Hepatocyte (in vitro differentiated cells): Measurements from ENCODE around the gene ECSIT.

Source experiments
- CTCF ChIP-seq: fragments of 200-600 bp; sonication (generic); IDR thresholded peaks from 2 replicates; pipeline ENCODE4 v1.5.1; 2016; ENCODE audit warnings: antibody characterized with exemption, mild to moderate bottlenecking; ENCODE audit not compliant: poor library complexity
- EZH2 ChIP-seq: fragments of 200-600 bp; sonication (generic); IDR thresholded peaks from 2 replicates; pipeline ENCODE4 v1.6.1; 2016; ENCODE audit warnings: antibody characterized with exemption, mild to moderate bottlenecking, borderline replicate concordance
- EZH2phosphoT487 ChIP-seq: fragments of 200-600 bp; sonication (generic); IDR thresholded peaks from one replicate; pipeline ENCODE4 v1.6.1; 2018; ENCODE audit warnings: antibody characterized with exemption, mild to moderate bottlenecking, low read depth, moderate library complexity; ENCODE audit not compliant: unreplicated experiment, severe bottlenecking

GRCh38 chr19:11551603-11552235 is 22.8 kb upstream of the ECSIT start:
- TF ChIP-seq CTCF, result peak; percentile 10
- TF ChIP-seq EZH2phosphoT487, result no peak
- TF ChIP-seq EZH2, result no peak
